GM12801 (cell line): ENCODE results near the gene SPATA9.

Source experiments
- TF ChIP-seq, protein P1 (sequence below): IDR thresholded peaks from one replicate; pipeline ENCODE4 v1.5.1; 2011; ENCODE audit warnings: control low read depth; ENCODE audit not compliant: insufficient read length; ENCODE audit errors: extremely low read depth

Gene SPATA9

DNA sequence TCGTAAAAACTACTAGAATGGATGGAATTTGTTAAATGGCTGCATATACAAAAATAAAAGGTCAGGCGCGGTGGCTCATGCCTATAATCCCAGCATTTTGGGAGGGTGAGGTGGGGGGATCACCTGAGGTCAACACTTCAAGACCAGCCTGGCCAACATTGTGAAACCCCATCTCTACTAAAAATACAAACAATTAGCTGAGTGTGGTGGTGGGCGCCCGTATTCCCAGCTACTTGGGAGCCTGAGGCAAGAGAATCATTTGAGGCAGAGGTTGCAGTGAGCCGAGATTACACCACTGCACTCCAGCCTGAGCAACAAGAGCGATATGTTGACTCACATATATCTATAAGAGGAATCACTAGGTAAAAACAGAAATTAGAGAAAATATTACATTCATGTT, 72.2 kb downstream of the SPATA9 start:
- TF ChIP-seq, protein P1, sequence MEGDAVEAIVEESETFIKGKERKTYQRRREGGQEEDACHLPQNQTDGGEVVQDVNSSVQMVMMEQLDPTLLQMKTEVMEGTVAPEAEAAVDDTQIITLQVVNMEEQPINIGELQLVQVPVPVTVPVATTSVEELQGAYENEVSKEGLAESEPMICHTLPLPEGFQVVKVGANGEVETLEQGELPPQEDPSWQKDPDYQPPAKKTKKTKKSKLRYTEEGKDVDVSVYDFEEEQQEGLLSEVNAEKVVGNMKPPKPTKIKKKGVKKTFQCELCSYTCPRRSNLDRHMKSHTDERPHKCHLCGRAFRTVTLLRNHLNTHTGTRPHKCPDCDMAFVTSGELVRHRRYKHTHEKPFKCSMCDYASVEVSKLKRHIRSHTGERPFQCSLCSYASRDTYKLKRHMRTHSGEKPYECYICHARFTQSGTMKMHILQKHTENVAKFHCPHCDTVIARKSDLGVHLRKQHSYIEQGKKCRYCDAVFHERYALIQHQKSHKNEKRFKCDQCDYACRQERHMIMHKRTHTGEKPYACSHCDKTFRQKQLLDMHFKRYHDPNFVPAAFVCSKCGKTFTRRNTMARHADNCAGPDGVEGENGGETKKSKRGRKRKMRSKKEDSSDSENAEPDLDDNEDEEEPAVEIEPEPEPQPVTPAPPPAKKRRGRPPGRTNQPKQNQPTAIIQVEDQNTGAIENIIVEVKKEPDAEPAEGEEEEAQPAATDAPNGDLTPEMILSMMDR = no peak

DNA sequence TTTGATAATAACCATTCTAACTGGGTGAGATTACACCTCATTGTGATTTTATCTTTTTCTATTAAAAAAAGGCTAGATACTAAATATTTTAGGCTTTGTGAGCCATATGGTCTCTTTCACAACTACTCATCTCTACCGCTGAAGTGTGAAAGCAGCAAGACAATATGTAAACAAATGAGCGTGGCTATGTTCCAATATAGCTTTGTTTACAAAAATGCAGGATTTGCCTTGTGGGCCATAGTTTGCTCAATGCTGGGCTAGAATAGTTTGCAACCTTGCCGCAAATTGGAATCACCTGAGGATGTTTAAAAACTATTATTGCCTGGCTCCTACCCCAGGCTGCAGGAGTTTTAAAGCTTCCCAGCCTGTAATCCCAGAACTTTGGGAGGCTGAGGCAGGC, 73.1 kb downstream of the SPATA9 start:
- TF ChIP-seq, protein P1 = no peak
